SH-SY5Y (cell line): ENCODE data around the gene HYCC1.

Experiments
- GATA2 ChIP-seq: IDR thresholded peaks from 2 replicates; pipeline ENCODE4 v1.6.1; 2011; ENCODE audit warnings: mild to moderate bottlenecking, low read depth, low read length
- GATA3 ChIP-seq: IDR thresholded peaks from 2 replicates; pipeline ENCODE4 v1.6.1; 2011; ENCODE audit warnings: low read depth, mild to moderate bottlenecking, low read length, moderate library complexity

DNA sequence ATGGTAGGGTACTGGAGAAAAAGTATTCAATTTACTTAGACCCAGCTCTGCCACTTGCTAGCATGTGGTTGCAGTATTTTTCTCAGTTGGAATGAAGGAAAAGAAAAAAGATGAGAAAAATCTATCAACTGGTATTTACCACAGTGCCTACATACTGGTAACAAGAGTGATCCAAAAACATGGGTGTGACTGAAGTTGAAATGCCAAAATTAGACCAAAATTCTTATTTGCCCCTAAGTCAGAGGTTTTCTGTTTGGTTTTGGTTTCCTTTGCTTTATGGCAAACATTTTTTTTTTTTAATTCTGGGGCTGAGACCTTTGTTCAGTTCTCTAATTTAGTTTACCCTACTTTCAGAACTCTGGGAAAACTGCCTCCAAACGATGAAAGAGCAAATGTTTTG, 12.3 kb downstream of the HYCC1 start:
- TF ChIP-seq GATA2 (no peak), GATA3 (no peak)
